ENCODE measurements around the gene CNN2.

The CNN2 gene

GRCh38 chr19:1063030-1063908 lies 36.9 kb downstream of the CNN2 start:
- H3K36me3 Mint-ChIP-seq (ENCODE audit: low read depth): peaks cover 42% of the 10 kb centered on the region
- H3K27ac Mint-ChIP-seq: peak overlapping the region; percentile 41
- H3K9me3 Mint-ChIP-seq: no peaks in the 10 kb centered on the region
- H3K4me3 Mint-ChIP-seq: no peak overlapping the region
- peaks cover 34% of the 10 kb centered on the region for H3K4me1 Mint-ChIP-seq (ENCODE audit: low read depth)
- H3K27me3 Mint-ChIP-seq: peaks cover 4% of the 10 kb centered on the region
- intact Hi-C loops (cut with micrococcal nuclease): no loop called here

GRCh38 chr19:1063909-1064660 lies 37.7 kb downstream of the CNN2 start:
- H3K36me3 Mint-ChIP-seq (ENCODE audit: low read depth): peaks cover 44% of the 10 kb centered on the region
- no peaks in the 10 kb centered on the region for H3K9me3 Mint-ChIP-seq
- intact Hi-C loops (cut with micrococcal nuclease): no loop called here
- H3K4me3 Mint-ChIP-seq: peak overlapping the region; percentile 44
- peaks cover 42% of the 10 kb centered on the region for H3K4me1 Mint-ChIP-seq (ENCODE audit: low read depth)
- H3K27ac Mint-ChIP-seq: peak overlapping the region; percentile 41
- H3K27me3 Mint-ChIP-seq: peaks cover 4% of the 10 kb centered on the region

- Mint-ChIP-seq H3K9me3 (no peaks in the 10 kb centered on the region), H3K27me3 (peaks cover 4% of the 10 kb centered on the region), H3K4me3 (no peak overlapping the region), H3K4me1 (ENCODE audit: low read depth) (peaks cover 47% of the 10 kb centered on the region), H3K27ac (peak overlapping the region; percentile 41), H3K36me3 (ENCODE audit: low read depth) (peaks cover 47% of the 10 kb centered on the region)
- intact Hi-C loops (cut with micrococcal nuclease): loop anchor here (5.0 kb wide), 2 partner anchors 37 to 43 kb away; partner anchors contain the start of genes GPX4, RNU6-2 and TMEM259
Observed at GRCh38 chr19:1064661-1065605, 38.5 kb downstream of the CNN2 start.

- peaks cover 54% of the 10 kb centered on the region for H3K36me3 Mint-ChIP-seq (ENCODE audit: low read depth)
- H3K27me3 Mint-ChIP-seq: peaks cover 4% of the 10 kb centered on the region
- peaks cover 47% of the 10 kb centered on the region for H3K4me1 Mint-ChIP-seq (ENCODE audit: low read depth)
- peak overlapping the region; percentile 54 for H3K4me3 Mint-ChIP-seq
- peak overlapping the region; percentile 91 for H3K27ac Mint-ChIP-seq
- intact Hi-C loops (cut with micrococcal nuclease): loop anchor here (5.0 kb wide), 2 partner anchors 37 to 43 kb away; partner anchors contain the start of genes GPX4, RNU6-2 and TMEM259
- H3K9me3 Mint-ChIP-seq: no peaks in the 10 kb centered on the region
Observed at GRCh38 chr19:1065606-1066109, 39.2 kb downstream of the CNN2 start.

- Mint-ChIP-seq H3K27ac (peak overlapping the region; percentile 91), H3K27me3 (peaks cover 4% of the 10 kb centered on the region), H3K36me3 (ENCODE audit: low read depth) (peaks cover 58% of the 10 kb centered on the region), H3K9me3 (no peaks in the 10 kb centered on the region), H3K4me1 (ENCODE audit: low read depth) (peaks cover 47% of the 10 kb centered on the region), H3K4me3 (peak overlapping the region; percentile 97)
- intact Hi-C loops (cut with micrococcal nuclease): loop anchor here (5.0 kb wide), 2 partner anchors 36 to 44 kb away; partner anchors contain the start of genes GPX4, RNU6-2 and TMEM259
Observed at GRCh38 chr19:1066251-1066747, 39.9 kb downstream of the CNN2 start.

- peaks cover 51% of the 10 kb centered on the region for H3K4me1 Mint-ChIP-seq (ENCODE audit: low read depth)
- peak within 1 kb of the TSS; percentile 91 for H3K27ac Mint-ChIP-seq
- H3K36me3 Mint-ChIP-seq (ENCODE audit: low read depth): peaks cover 58% of the 10 kb centered on the region
- H3K9me3 Mint-ChIP-seq: no peaks in the 10 kb centered on the region
- H3K4me3 Mint-ChIP-seq: peak within 1 kb of the TSS; percentile 97
- intact Hi-C loops (cut with micrococcal nuclease): loop anchor here (5.0 kb wide), 2 partner anchors 35 to 45 kb away; partner anchors contain the start of genes GPX4, RNU6-2 and TMEM259
- peaks cover 4% of the 10 kb centered on the region for H3K27me3 Mint-ChIP-seq
Observed at GRCh38 chr19:1066748-1067340, 40.4 kb downstream of the CNN2 start, which contains the start of gene ARHGAP45. ARHGAP45 (plus strand) TSS chr19:1067167; CDS start chr19:1067406, 239 bp downstream.

- peak overlapping the region; percentile 91 for H3K27ac Mint-ChIP-seq
- intact Hi-C loops (cut with micrococcal nuclease): loop anchor here (5.0 kb wide), 2 partner anchors 35 to 45 kb away; partner anchors contain the start of genes GPX4, RNU6-2 and TMEM259
- H3K9me3 Mint-ChIP-seq: no peaks in the 10 kb centered on the region
- peaks cover 4% of the 10 kb centered on the region for H3K27me3 Mint-ChIP-seq
- H3K36me3 Mint-ChIP-seq (ENCODE audit: low read depth): peaks cover 58% of the 10 kb centered on the region
- peak overlapping the region; percentile 97 for H3K4me3 Mint-ChIP-seq
- peaks cover 56% of the 10 kb centered on the region for H3K4me1 Mint-ChIP-seq (ENCODE audit: low read depth)
Observed at GRCh38 chr19:1067341-1067957, 41.0 kb downstream of the CNN2 start.

GRCh38 chr19:1068009-1069001 lies 41.9 kb downstream of the CNN2 start:
- no peaks in the 10 kb centered on the region for H3K9me3 Mint-ChIP-seq
- H3K4me1 Mint-ChIP-seq (ENCODE audit: low read depth): peaks cover 62% of the 10 kb centered on the region
- peak overlapping the region; percentile 91 for H3K27ac Mint-ChIP-seq
- H3K4me3 Mint-ChIP-seq: peak overlapping the region; percentile 97
- intact Hi-C loops (cut with micrococcal nuclease): loop anchor here (2.0 to 5.0 kb wide), 3 partner anchors 30 to 46 kb away; partner anchors contain the start of genes GPX4, RNU6-2 and TMEM259
- H3K36me3 Mint-ChIP-seq (ENCODE audit: low read depth): peaks cover 62% of the 10 kb centered on the region
- peaks cover 4% of the 10 kb centered on the region for H3K27me3 Mint-ChIP-seq

- H3K4me1 Mint-ChIP-seq (ENCODE audit: low read depth): peaks cover 62% of the 10 kb centered on the region
- peak overlapping the region; percentile 91 for H3K27ac Mint-ChIP-seq
- intact Hi-C loops (cut with micrococcal nuclease): loop anchor here (2.0 to 5.0 kb wide), 3 partner anchors 30 to 47 kb away; partner anchors contain the start of genes GPX4, RNU6-2 and TMEM259
- peak overlapping the region; percentile 97 for H3K4me3 Mint-ChIP-seq
- H3K36me3 Mint-ChIP-seq (ENCODE audit: low read depth): peaks cover 67% of the 10 kb centered on the region
- no peaks in the 10 kb centered on the region for H3K27me3 Mint-ChIP-seq
- no peaks in the 10 kb centered on the region for H3K9me3 Mint-ChIP-seq
Observed at GRCh38 chr19:1069009-1069779, 42.8 kb downstream of the CNN2 start.

- no peak overlapping the region for H3K27ac Mint-ChIP-seq
- peaks cover 75% of the 10 kb centered on the region for H3K36me3 Mint-ChIP-seq (ENCODE audit: low read depth)
- H3K27me3 Mint-ChIP-seq: no peaks in the 10 kb centered on the region
- no peak overlapping the region for H3K4me3 Mint-ChIP-seq
- H3K9me3 Mint-ChIP-seq: no peaks in the 10 kb centered on the region
- peaks cover 55% of the 10 kb centered on the region for H3K4me1 Mint-ChIP-seq (ENCODE audit: low read depth)
- intact Hi-C loops (cut with micrococcal nuclease): no loop called here
Observed at GRCh38 chr19:1070576-1070930, 44.1 kb downstream of the CNN2 start.
